Measurements from ENCODE around the gene TMX1.

- TF ChIP-seq POLR2A (IDR thresholded peaks at IDR 0.05), result no peak
- no peak for TF ChIP-seq POLR2AphosphoS5 (IDR thresholded peaks at IDR 0.05)
- TF ChIP-seq CTCF (IDR thresholded peaks at IDR 0.05), result no peak
- TF ChIP-seq EP300 (IDR thresholded peaks at IDR 0.05), result no peak
Measured at GRCh38 chr14:51304438-51304837, 64.4 kb downstream of the TMX1 start.
